ENCODE results near the gene SCGN.

SCGN gene

DNA sequence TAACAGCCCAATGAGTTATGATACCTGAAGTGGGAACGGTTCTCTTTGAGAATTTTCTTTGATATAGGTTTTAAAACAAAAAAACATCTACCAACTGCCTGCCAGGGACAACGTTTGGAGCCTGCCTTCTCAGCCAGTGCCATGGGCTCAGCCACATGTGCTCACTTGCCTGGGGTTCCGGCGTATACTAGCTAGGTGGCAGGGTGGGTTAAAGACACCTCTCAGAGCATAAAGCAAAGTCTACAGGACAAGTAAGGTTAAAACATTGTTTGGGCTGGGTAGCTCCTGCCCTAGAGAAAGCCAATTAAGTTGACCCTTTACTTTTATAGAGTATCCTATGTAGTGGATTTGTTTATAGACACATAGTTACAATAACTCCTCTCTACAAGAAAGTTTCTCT lies 38.0 kb upstream of the SCGN start:
- TF ChIP-seq, protein P1, sequence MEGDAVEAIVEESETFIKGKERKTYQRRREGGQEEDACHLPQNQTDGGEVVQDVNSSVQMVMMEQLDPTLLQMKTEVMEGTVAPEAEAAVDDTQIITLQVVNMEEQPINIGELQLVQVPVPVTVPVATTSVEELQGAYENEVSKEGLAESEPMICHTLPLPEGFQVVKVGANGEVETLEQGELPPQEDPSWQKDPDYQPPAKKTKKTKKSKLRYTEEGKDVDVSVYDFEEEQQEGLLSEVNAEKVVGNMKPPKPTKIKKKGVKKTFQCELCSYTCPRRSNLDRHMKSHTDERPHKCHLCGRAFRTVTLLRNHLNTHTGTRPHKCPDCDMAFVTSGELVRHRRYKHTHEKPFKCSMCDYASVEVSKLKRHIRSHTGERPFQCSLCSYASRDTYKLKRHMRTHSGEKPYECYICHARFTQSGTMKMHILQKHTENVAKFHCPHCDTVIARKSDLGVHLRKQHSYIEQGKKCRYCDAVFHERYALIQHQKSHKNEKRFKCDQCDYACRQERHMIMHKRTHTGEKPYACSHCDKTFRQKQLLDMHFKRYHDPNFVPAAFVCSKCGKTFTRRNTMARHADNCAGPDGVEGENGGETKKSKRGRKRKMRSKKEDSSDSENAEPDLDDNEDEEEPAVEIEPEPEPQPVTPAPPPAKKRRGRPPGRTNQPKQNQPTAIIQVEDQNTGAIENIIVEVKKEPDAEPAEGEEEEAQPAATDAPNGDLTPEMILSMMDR (IDR thresholded peaks at IDR 0.05; ENCODE audit: insufficient read depth, missing control alignments): no peak
- DNase-seq (ENCODE audit: insufficient read length, low spot score): no peak
- FAIRE-seq: no peak

DNA sequence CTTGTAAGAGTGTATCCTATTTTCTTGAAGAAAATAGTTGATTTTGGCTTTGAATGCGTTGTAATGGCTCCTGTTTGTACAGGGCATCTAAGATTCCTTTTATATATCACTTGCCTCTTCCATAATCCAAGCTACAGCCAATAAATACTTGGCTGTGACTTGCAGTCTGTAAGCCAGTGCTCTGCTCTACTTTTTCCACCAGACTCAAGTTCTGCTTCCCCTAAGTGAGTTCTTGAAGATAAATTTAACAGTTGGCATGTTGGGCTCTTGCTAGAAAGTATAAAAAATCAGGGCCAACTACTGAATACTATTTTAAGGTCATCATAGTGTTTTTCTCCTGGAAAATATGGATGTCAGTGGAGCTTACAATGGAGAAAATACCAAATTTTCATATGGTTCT lies 36.5 kb upstream of the SCGN start:
- TF ChIP-seq, protein P1 (IDR thresholded peaks at IDR 0.05; ENCODE audit: insufficient read depth, missing control alignments): no peak
- FAIRE-seq: no peak
- no peak for DNase-seq (ENCODE audit: insufficient read length, low spot score)

DNA sequence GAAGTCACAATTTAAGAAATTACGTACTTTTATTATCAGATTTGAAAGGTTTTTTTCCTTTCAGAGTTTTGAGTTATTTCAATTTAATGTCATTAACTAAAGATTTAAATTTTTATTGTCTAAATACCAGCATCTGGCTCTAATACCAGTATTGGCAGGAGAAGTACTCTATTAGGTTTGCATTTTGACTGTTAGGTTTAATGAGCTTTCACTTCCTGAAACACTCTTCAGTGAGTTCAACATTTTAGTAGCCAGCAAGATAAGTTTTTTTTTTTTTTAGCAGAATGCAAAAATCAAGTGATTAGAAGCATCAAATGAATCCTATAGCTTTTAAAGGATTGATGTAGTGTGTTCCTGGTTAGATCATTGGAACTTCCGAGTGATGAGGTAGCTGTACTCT lies 34.0 kb upstream of the SCGN start:
- FAIRE-seq: no peak
- DNase-seq (ENCODE audit: insufficient read length, low spot score): no peak
- TF ChIP-seq, protein P1 (IDR thresholded peaks at IDR 0.05; ENCODE audit: insufficient read depth, missing control alignments): no peak

- no peak for FAIRE-seq
- DNase-seq (ENCODE audit: insufficient read length, low spot score): no peak
- TF ChIP-seq, protein P1 (IDR thresholded peaks at IDR 0.05; ENCODE audit: insufficient read depth, missing control alignments): no peak
These were observed 32.8 kb upstream of the SCGN start for GRCh38 chr6:25619217-25619616.

DNA sequence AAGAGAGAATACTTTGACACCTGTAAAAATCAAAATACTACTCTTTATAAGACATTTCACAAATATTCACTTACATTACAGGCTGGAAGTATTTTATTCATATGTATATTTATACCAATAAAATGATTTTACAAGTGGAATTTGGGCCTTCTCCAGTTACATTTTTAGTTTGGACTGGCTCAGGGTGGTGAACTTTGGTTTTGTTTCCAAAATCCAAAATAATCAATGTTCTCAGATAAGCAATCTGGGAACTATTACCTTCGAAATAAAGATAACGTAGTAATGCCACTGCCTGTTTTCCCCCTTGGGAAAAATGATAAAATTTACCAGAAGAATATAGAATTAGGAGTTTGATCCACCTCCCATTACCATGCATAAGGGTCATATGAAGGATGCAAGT lies 31.6 kb upstream of the SCGN start:
- DNase-seq (ENCODE audit: insufficient read length, low spot score) (no peak), FAIRE-seq (no peak)
- TF ChIP-seq, protein P1 (IDR thresholded peaks at IDR 0.05; ENCODE audit: insufficient read depth, missing control alignments): no peak

DNA sequence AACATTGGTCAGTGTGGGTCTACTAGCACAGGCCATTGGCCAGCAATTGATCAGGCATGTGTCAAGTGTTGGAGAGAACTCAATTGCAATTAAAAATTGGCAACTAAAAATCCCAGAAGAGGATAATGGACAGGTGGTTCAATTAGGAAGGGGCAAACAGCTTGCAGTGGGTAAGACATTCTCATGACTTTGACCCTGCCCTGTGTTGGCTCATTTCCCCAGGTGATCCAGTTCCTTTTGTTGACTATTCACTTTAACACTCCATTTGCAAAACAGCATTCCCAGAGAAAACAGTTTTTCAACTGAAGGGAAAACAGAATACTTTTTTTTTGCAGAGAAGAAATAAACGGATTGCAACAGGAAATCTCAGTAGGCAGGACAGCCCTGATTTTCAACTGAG lies 28.9 kb upstream of the SCGN start:
- FAIRE-seq: no peak
- TF ChIP-seq, protein P1 (IDR thresholded peaks at IDR 0.05; ENCODE audit: insufficient read depth, missing control alignments): no peak
- no peak for DNase-seq (ENCODE audit: insufficient read length, low spot score)

- no peak for DNase-seq (ENCODE audit: insufficient read length, low spot score)
- TF ChIP-seq, protein P1 (IDR thresholded peaks at IDR 0.05; ENCODE audit: insufficient read depth, missing control alignments): no peak
- no peak for FAIRE-seq
These were observed 28.1 kb upstream of the SCGN start for GRCh38 chr6:25623879-25624278.
